IMR-90 (cell line): Measurements from ENCODE around the gene KCNAB1. TPM values are rescaled to one million over a fixed set of nuclear protein-coding genes. Genes with fewer than 3 reads are reported as not detected.

Experiments
- ATAC-seq: fragments of 200-7000 bp; cut with Tn5 transposase; 2 replicates; pipeline ENCODE4 v1.9.1; 2020; ENCODE audit warnings: low read depth, mild to moderate bottlenecking, moderate library complexity
- BruUV-seq: library from RNA; stranded (reverse); fragments of 400-500 nt; replicated peaks from 2 replicates; lab custom pipeline; 2021; lab: Mats Ljungman, UMichigan
- CTCF ChIA-PET: fragments of 300-600 bp; formaldehyde crosslinking; extraction: SDS; loops from one replicate; lab custom pipeline; 2021; ENCODE audit warnings: antibody characterized with exemption; lab: Yijun Ruan, JAX
- POLR2A ChIA-PET: fragments of 300-600 bp; sonication (Branson Sonifier 250); formaldehyde crosslinking; loops from one replicate; lab custom pipeline; 2022; ENCODE audit warnings: antibody characterized with exemption; ENCODE audit not compliant: unreplicated experiment; lab: Charles Lee
- DNase-seq: peaks from one replicate; pipeline ENCODE4 v3.0.0; 2013
- H2AFZ ChIP-seq: replicated peaks from 2 replicates; pipeline ENCODE3; 2013; ENCODE audit warnings: low read length, mild to moderate bottlenecking; ENCODE audit not compliant: poor library complexity
- H2AK5ac ChIP-seq: 2 replicates; pipeline ENCODE4 v1.6.1; 2013; ENCODE audit warnings: low read depth, low read length, inconsistent platforms
- H2AK9ac ChIP-seq: replicated peaks from 2 replicates; pipeline ENCODE3; 2013; ENCODE audit warnings: mild to moderate bottlenecking, low read depth, low read length, moderate library complexity; ENCODE audit not compliant: poor library complexity
- H2BK120ac ChIP-seq: 2 replicates; pipeline ENCODE4 v1.6.1; 2013; ENCODE audit warnings: low read depth, low read length, inconsistent platforms
- H2BK15ac ChIP-seq: 3 replicates; pipeline ENCODE4 v1.6.1; 2013; ENCODE audit warnings: low read depth, low read length, inconsistent platforms
- H2BK20ac ChIP-seq: 2 replicates; pipeline ENCODE4 v1.6.1; 2013; ENCODE audit warnings: low read depth, mild to moderate bottlenecking, inconsistent platforms, low read length, moderate library complexity
- H2BK5ac ChIP-seq: 2 replicates; pipeline ENCODE4 v1.6.1; 2013; ENCODE audit warnings: mild to moderate bottlenecking, low read depth, low read length, inconsistent platforms; ENCODE audit not compliant: poor library complexity, severe bottlenecking
- H3K14ac ChIP-seq: replicated peaks from 2 replicates; pipeline ENCODE4 v1.6.1; 2013; ENCODE audit warnings: low read depth, low read length, inconsistent platforms
- H3K18ac ChIP-seq: 2 replicates; pipeline ENCODE4 v1.6.1; 2013; ENCODE audit warnings: low read depth, low read length, control low read depth
- H3K23ac ChIP-seq: 2 replicates; pipeline ENCODE4 v1.6.1; 2013; ENCODE audit warnings: low read depth, low read length, inconsistent platforms
- H3K27ac ChIP-seq: 2 replicates; pipeline ENCODE4 v1.5.1; 2013; ENCODE audit warnings: mild to moderate bottlenecking, control low read depth, low read length; ENCODE audit not compliant: insufficient read depth
- H3K27me3 ChIP-seq: 2 replicates; pipeline ENCODE4 v1.6.1; 2013; ENCODE audit warnings: low read length; ENCODE audit not compliant: control insufficient read depth, insufficient read depth
- H3K36me3 ChIP-seq: 2 replicates; pipeline ENCODE4 v1.6.1; 2013; ENCODE audit warnings: low read length, mixed read lengths; ENCODE audit not compliant: control insufficient read depth, insufficient read depth
- H3K4ac ChIP-seq: 2 replicates; pipeline ENCODE4 v1.6.1; 2013; ENCODE audit warnings: low read depth, low read length, inconsistent platforms
- H3K4me1 ChIP-seq: 2 replicates; pipeline ENCODE4 v1.6.1; 2013; ENCODE audit warnings: low read length, mixed read lengths; ENCODE audit not compliant: control insufficient read depth, insufficient read depth
- H3K4me2 ChIP-seq: 2 replicates; pipeline ENCODE4 v1.6.1; 2013; ENCODE audit warnings: low read depth, mild to moderate bottlenecking, control low read depth, low read length, moderate library complexity
- H3K4me3 ChIP-seq: 2 replicates; pipeline ENCODE4 v1.5.1; 2013; ENCODE audit warnings: low read depth, mild to moderate bottlenecking, control low read depth, low read length, moderate library complexity; ENCODE audit not compliant: insufficient read depth
- H3K56ac ChIP-seq: 2 replicates; pipeline ENCODE4 v1.6.1; 2013; ENCODE audit warnings: low read length, inconsistent platforms; ENCODE audit not compliant: insufficient read depth; ENCODE audit errors: extremely low read depth
- H3K79me1 ChIP-seq, 2 experiments: 2 replicates each; pipeline ENCODE4 v1.6.1; 2013; ENCODE audit warnings: low read length in 2 of 2, inconsistent platforms in 1 of 2, low read depth in 1 of 2
- H3K9ac ChIP-seq: 2 replicates; pipeline ENCODE4 v1.6.1; 2013; ENCODE audit warnings: low read depth, low read length, control low read depth
- H3K9me1 ChIP-seq: 2 replicates; pipeline ENCODE4 v1.6.1; 2013; ENCODE audit warnings: low read length, inconsistent platforms; ENCODE audit not compliant: insufficient read depth
- H3K9me3 ChIP-seq: 2 replicates; pipeline ENCODE4 v1.6.1; 2013; ENCODE audit warnings: low read length; ENCODE audit not compliant: control insufficient read depth, insufficient read depth
- H4K20me1 ChIP-seq: 2 replicates; pipeline ENCODE4 v1.6.1; 2013; ENCODE audit warnings: low read length, inconsistent platforms; ENCODE audit not compliant: insufficient read depth
- H4K5ac ChIP-seq: 2 replicates; pipeline ENCODE4 v1.6.1; 2013; ENCODE audit warnings: mild to moderate bottlenecking, low read depth, low read length, control low read depth
- H4K8ac ChIP-seq, 2 experiments: 2 replicates each; pipeline ENCODE4 v1.6.1; 2013; ENCODE audit warnings: low read depth in 2 of 2, low read length in 2 of 2, control low read depth in 1 of 2, inconsistent platforms in 1 of 2
- H4K91ac ChIP-seq: 2 replicates; pipeline ENCODE4 v1.6.1; 2013; ENCODE audit warnings: low read depth, low read length, inconsistent platforms; ENCODE audit not compliant: insufficient read depth
- BHLHE40 ChIP-seq: fragments of 150-350 bp; IDR thresholded peaks from 2 replicates; pipeline ENCODE4 v1.6.1; 2016; ENCODE audit warnings: mild to moderate bottlenecking, low read depth, low read length
- CEBPB ChIP-seq: IDR thresholded peaks from 2 replicates; pipeline ENCODE4 v1.6.1; 2012; ENCODE audit warnings: low read depth, low read length, improper control_type of control experiment
- CHD1 ChIP-seq: IDR thresholded peaks from 2 replicates; pipeline ENCODE4 v1.6.1; 2012; ENCODE audit warnings: low read depth, low read length, improper control_type of control experiment
- FOS ChIP-seq: fragments of 150-350 bp; IDR thresholded peaks from 2 replicates; pipeline ENCODE4 v1.6.1; 2016; ENCODE audit warnings: low read depth, low read length
- MAFK ChIP-seq: IDR thresholded peaks from 2 replicates; pipeline ENCODE4 v1.6.1; 2012; ENCODE audit warnings: low read depth, low read length, improper control_type of control experiment
- MAZ ChIP-seq: IDR thresholded peaks from 2 replicates; pipeline ENCODE4 v1.6.1; 2012; ENCODE audit warnings: low read depth, mild to moderate bottlenecking, low read length, improper control_type of control experiment, moderate library complexity, borderline replicate concordance
- MXI1 ChIP-seq: IDR thresholded peaks from 2 replicates; pipeline ENCODE4 v1.6.1; 2012; ENCODE audit warnings: low read depth, mild to moderate bottlenecking, low read length, moderate library complexity, borderline replicate concordance
- NFE2L2 ChIP-seq: fragments of 150-350 bp; IDR thresholded peaks from 2 replicates; pipeline ENCODE4 v1.6.1; 2016; ENCODE audit warnings: low read depth, mild to moderate bottlenecking, low read length
- POLR2A ChIP-seq: IDR thresholded peaks from 2 replicates; pipeline ENCODE4 v1.6.1; 2012; ENCODE audit warnings: mild to moderate bottlenecking, low read depth, low read length
- RAD21 ChIP-seq: IDR thresholded peaks from 2 replicates; pipeline ENCODE4 v1.6.1; 2012; ENCODE audit warnings: low read length, improper control_type of control experiment
- RCOR1 ChIP-seq: IDR thresholded peaks from 2 replicates; pipeline ENCODE4 v1.6.1; 2012; ENCODE audit warnings: mild to moderate bottlenecking, low read length, improper control_type of control experiment; ENCODE audit not compliant: insufficient replicate concordance
- RFX5 ChIP-seq: IDR thresholded peaks from 2 replicates; pipeline ENCODE4 v1.8.0; 2012; ENCODE audit warnings: low read depth, mild to moderate bottlenecking, low read length, moderate library complexity
- SMC3 ChIP-seq: fragments of 150-350 bp; IDR thresholded peaks from 2 replicates; pipeline ENCODE4 v1.6.1; 2016; ENCODE audit warnings: low read depth, mild to moderate bottlenecking, antibody characterized with exemption, low read length, moderate library complexity
- dilution Hi-C: fragments of 300-500 bp; cut with HindIII; formaldehyde crosslinking; loops from one replicate; pipeline ENCODE4 v1.14.3; 2018; ENCODE audit warnings: low sequenced_read_pairs; ENCODE audit not compliant: unreplicated experiment
- in situ Hi-C: fragments of 300-500 bp; cut with MboI; formaldehyde crosslinking; loops from 3 replicates; pipeline ENCODE4 v1.14.3; 2019; ENCODE audit warnings: low sequenced_read_pairs, inconsistent platforms, mixed read lengths
- intact Hi-C: fragments of 100-400 bp; cut with micrococcal nuclease; formaldehyde crosslinking; loops from 2 replicates; pipeline ENCODE4 v1.10.0; 2022
- polyA plus RNA-seq, 3 experiments: library from polyadenylated mRNA; depleted of rRNA; stranded (reverse); fragments of >200 nt; gene quantifications; 2 replicates each; pipeline ENCODE4 v1.2.3, GENCODE V29; 2012; ENCODE audit warnings: low replicate concordance in 1 of 3
- total RNA-seq: library from RNA; depleted of rRNA; stranded (reverse); fragments of >200 nt; gene quantifications from 2 replicates; pipeline ENCODE4 v1.2.3, GENCODE V29; 2012
- TF ChIP-seq, protein P1 (sequence below): fragments of 150-350 bp; IDR thresholded peaks from 2 replicates; pipeline ENCODE4 v1.6.1; 2017; ENCODE audit warnings: mild to moderate bottlenecking, antibody characterized with exemption, low read length, low read depth
- TF ChIP-seq, protein P2 (sequence below): conservative IDR thresholded peaks from 2 replicates; pipeline ENCODE4 v1.5.1; 2012; ENCODE audit warnings: mild to moderate bottlenecking, low read depth, low read length, improper control_type of control experiment

The KCNAB1 gene
- total and polyA plus RNA-seq, 2 of the 4 experiments (the other 2 are of a cell fraction), result under 0.01 to 0.07 TPM

DNA sequence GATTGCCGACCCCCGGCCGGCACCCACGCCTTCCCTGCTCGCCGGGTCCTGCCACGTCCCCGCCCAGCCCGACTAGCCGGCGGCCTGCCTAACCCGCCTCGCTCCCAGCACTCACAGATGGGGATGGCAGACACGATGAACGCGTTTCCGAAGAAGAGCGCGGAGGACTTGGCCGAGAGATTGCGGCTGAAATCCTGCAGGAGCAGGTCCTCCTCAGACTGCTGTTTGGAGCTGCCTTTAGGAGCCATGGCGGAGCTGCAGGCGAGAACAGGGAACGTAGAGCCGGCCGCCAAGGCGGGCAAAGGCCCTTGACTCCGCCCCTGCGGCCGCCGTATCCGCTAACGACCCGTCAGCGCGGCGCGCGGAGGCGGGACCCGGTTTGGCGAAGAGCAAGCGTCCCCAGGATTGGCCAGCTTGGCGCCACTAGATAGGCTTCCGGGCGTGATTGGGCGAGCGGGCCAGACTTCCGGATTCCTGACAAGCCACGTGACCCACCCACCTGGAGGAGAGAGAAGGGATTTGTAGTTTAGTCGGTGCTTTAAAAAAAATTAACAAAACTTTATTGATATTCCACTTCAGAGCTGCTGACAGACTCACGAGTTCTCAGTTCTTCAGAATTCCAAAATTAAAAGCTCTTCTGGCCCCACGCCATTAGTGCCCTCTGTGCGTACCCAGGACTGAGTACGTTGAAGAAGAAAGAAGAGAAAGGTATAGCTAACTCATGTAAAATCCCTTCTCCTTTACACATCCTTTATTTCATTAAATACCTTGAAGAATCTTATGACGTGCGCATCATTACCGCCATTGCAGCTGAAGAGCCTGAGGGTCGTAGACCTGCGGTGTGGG lies 434.7 kb downstream of the KCNAB1 start, which contains the start of gene SSR3 (continued):
- TF ChIP-seq CEBPB (no peak), FOS (peak; percentile 83)

DNA sequence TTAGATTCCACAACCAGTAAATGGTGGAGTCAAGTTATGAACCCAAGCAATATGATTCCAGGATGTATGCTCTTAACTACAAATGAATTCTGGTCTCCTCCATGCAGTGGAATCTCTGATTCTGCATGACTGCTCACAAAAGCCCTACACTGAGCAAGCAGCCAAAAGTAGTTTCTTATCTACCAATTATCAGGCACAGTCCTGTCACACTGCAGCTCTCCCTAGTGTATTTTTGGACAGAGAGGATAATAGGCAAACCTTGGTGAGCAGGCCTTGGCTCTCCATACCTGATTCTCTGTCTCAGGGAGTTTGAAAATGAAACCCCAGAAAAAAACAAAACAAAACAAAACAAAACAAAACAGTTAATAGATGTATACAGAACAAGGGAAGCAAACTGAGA lies 438.0 kb downstream of the KCNAB1 start:
- no peak overlapping the region for H2AFZ ChIP-seq
- no peaks in the 10 kb centered on the region for H3K9me3 ChIP-seq
- H4K91ac ChIP-seq, result no peak overlapping the region
- no peak overlapping the region for H3K9ac ChIP-seq
- H3K4ac ChIP-seq, result no peak overlapping the region
- in situ Hi-C loops, result no loop called here
- H3K9me1 ChIP-seq, result no peaks in the 10 kb centered on the region
- no TSS peak for BruUV-seq
- H2BK120ac ChIP-seq, result no peak overlapping the region
- no peak overlapping the region for H2BK5ac ChIP-seq
- H3K36me3 ChIP-seq, result no peaks in the 10 kb centered on the region
- no peak overlapping the region for H4K8ac ChIP-seq
- no peaks in the 10 kb centered on the region for H3K4me1 ChIP-seq
- no peak overlapping the region for H3K4me2 ChIP-seq
- no peak overlapping the region for H3K27ac ChIP-seq
- H2BK20ac ChIP-seq, result no peak overlapping the region
- no peak overlapping the region for H2BK15ac ChIP-seq
- H3K4me3 ChIP-seq, result no peak overlapping the region
- 0 out of 2 replicates have a peak, but pooled peaks cover 4% of the 10 kb centered on the region for H4K20me1 ChIP-seq
- dilution Hi-C loops, result no loop called here
- CTCF ChIA-PET, result no interaction called here
- no peak overlapping the region for H3K23ac ChIP-seq
- H3K79me1 ChIP-seq, result peaks cover 0 to 4% of the 10 kb centered on the region in 2 experiments; a peak in 1 of 4 replicates
- H3K27me3 ChIP-seq, result 0 out of 2 replicates have a peak, but pooled peaks cover 2% of the 10 kb centered on the region
- no peak overlapping the region for H4K5ac ChIP-seq
- H3K18ac ChIP-seq, result no peak overlapping the region
- POLR2A ChIA-PET, result interaction anchor here (0.6 kb wide), 1 partner anchor 596 kb away, joined by 3 read pairs; no protein-coding TSS in a partner anchor
- intact Hi-C loops, result no loop called here
- ATAC-seq (no peak), DNase-seq (no peak)
- H2AK5ac ChIP-seq, result no peak overlapping the region
- no peak overlapping the region for H2AK9ac ChIP-seq
- H3K14ac ChIP-seq, result no peak overlapping the region
- H3K56ac ChIP-seq, result no peak overlapping the region
- TF ChIP-seq BHLHE40, result no peak
- TF ChIP-seq, protein P1, sequence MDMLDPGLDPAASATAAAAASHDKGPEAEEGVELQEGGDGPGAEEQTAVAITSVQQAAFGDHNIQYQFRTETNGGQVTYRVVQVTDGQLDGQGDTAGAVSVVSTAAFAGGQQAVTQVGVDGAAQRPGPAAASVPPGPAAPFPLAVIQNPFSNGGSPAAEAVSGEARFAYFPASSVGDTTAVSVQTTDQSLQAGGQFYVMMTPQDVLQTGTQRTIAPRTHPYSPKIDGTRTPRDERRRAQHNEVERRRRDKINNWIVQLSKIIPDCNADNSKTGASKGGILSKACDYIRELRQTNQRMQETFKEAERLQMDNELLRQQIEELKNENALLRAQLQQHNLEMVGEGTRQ, result no peak
- TF ChIP-seq MXI1, result no peak
- TF ChIP-seq MAZ, result no peak
- no peak for TF ChIP-seq NFE2L2
- no peak for TF ChIP-seq RFX5
- no peak for TF ChIP-seq FOS
- no peak for TF ChIP-seq CHD1
- TF ChIP-seq RAD21, result no peak
- TF ChIP-seq MAFK, result no peak
- no peak for TF ChIP-seq SMC3
- TF ChIP-seq CEBPB, result no peak
- TF ChIP-seq, protein P2, sequence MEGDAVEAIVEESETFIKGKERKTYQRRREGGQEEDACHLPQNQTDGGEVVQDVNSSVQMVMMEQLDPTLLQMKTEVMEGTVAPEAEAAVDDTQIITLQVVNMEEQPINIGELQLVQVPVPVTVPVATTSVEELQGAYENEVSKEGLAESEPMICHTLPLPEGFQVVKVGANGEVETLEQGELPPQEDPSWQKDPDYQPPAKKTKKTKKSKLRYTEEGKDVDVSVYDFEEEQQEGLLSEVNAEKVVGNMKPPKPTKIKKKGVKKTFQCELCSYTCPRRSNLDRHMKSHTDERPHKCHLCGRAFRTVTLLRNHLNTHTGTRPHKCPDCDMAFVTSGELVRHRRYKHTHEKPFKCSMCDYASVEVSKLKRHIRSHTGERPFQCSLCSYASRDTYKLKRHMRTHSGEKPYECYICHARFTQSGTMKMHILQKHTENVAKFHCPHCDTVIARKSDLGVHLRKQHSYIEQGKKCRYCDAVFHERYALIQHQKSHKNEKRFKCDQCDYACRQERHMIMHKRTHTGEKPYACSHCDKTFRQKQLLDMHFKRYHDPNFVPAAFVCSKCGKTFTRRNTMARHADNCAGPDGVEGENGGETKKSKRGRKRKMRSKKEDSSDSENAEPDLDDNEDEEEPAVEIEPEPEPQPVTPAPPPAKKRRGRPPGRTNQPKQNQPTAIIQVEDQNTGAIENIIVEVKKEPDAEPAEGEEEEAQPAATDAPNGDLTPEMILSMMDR, result no peak
- TF ChIP-seq RCOR1, result no peak
- TF ChIP-seq POLR2A, result no peak
